Tibial nerve (tissue), 3 donors: ENCODE results near the gene CUEDC1.

ENCODE experiments used
- CTCF ChIP-seq, 5 experiments: fragments of 200-600 bp in 3 of 5; fragments of 450-650 bp in 2 of 5; sonication (generic) in 3 of 5; IDR thresholded peaks; one replicate each; pipeline ENCODE4 v1.5.1; 2016 to 2019; ENCODE audit warnings: antibody characterized with exemption in 5 of 5, mild to moderate bottlenecking in 3 of 5, moderate library complexity in 2 of 5
- POLR2A ChIP-seq, 2 donors: fragments of 450-650 bp; IDR thresholded peaks; one replicate each; pipeline ENCODE4 v1.6.1; 2017; ENCODE audit warnings: antibody characterized with exemption in 2 of 2, mild to moderate bottlenecking in 2 of 2, moderate library complexity in 2 of 2

DNA sequence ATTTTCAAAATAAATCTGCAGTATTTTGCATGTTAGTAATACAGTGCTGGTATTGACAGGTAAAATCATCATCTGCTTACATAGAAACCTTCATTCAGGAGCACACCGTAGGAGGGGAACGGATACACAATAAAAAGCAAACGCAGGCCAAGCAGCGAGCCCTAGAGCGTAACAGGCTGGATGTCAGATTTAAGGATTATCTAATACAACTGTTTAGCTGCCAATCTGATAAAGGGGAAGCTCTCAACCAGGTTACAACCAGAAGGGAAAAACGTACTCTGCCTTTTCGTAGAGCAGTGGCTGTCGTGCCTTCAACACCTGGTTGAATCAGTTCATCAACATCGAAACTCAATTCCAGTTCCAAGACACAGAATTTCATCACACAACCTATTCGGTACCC, 16.4 kb upstream of the CUEDC1 start:
- TF ChIP-seq CTCF (IDR thresholded peaks at IDR 0.05) (no peak), POLR2A (IDR thresholded peaks at IDR 0.05) (no peak)
